Dermis microvascular lymphatic vessel endothelial cell (primary cell): ENCODE data around the gene PHACTR3. TPM values are rescaled to one million over a fixed set of nuclear protein-coding genes. Genes with fewer than 3 reads are reported as not detected.

Source experiments
- DNase-seq, 2 donors: peaks; one replicate each; pipeline versions ENCODE4 v3.0.0 to v3.0.0-alpha.2; 2010; ENCODE audit warnings: low read depth in 2 of 2
- total RNA-seq: library from RNA; depleted of rRNA; stranded (reverse); fragments of >200 nt; gene quantifications from 2 replicates; pipeline ENCODE4 v1.2.1, GENCODE V29; 2014

PHACTR3 gene
- total RNA-seq, 1 donor from 2014 or later: 2.4 TPM

DNA sequence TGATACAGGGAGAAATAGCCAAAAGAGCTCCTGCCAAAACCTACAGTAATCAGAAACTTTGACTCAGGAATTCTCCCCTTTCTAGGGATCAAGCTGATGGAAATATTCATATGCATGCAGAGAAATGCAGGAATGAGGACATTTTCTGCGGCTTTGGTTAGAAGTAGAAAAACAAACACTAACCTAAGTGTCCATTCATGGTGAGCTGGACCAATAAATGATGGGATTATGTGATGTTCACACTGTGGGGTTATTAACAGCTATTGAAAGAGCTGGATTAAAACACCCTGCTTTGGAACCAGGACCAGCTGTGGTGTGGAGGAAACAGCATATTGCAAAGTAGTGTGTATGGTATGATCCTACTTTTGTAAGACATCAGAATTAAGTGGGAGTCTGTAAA is 186.0 kb downstream of the PHACTR3 start:
- DNase-seq: no peak

DNA sequence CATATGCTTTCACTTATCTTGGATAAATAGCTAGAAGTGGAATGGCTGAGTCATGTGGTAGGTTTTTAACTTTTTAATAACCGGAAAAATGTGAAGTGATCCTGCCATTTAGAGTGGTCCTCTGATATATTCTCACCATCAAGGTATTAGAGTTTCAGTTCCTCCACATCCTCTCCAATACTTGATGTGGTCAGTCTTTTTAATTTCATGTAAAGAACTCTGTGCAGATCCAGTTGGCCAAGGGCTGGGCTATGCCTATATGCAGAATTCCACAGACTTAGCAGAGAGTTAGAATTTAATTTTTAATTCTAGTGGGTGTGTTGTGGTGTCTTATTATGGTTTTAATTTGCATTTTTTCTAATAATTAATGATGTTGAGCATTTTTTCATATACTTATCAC is 188.0 kb downstream of the PHACTR3 start:
- DNase-seq: no peak

DNA sequence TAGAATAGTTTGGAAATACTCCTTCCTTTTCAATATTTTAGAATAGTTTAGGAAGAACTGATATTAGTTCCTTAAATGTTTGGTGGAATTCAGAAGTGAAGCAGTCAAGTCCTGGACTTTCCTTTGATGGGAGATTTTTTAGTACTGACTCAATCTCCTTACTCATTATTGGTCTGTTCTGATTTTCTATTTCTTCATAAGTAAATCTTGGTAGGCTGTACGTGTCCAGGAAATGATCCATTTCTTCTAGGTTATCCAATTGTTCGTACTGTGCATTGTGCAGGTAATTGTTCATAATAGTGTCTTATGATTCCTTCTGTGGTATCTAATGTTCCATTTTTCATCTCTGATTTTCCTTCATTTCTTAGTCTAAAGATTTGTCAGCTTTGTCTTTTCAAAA is 190.2 kb downstream of the PHACTR3 start:
- no peak for DNase-seq

DNA sequence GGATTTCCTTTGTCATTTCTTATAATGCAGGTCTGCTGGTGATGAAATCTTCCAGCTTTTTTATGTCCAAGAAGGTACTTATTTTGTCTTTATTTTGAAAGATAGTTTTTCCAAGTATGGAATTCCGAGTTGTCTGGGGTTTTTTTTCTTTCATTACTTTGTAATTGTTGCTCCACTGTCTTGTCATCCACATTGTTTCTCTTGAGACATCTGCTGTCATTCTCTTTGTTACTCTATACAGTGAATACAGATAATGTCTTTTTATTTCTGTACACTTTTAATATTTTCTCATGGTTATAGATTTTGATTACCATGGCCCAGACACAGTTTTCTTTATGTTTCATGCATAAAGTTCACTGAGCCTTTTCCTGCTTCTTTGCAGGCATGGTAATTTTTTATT is 196.0 kb downstream of the PHACTR3 start:
- DNase-seq: no peak

DNA sequence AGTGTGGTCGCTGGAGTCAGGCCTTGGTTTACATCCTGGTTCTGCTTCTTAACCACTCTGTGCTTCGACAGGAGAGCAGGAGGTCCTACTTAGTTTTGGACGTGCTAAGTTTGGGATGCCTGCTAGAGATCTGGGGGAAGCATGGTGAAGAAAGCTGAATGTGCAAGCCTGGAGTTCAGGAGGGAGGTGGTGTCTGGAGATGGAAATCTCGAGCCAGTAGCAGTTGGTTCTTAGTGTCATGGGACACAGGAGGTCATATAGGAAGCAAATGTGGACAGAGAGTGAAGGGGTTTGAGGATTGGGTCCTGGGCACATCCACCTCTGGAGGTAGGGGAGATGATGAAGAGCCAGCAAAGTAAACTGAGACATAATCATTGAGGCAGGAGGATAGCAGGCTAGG is 197.7 kb downstream of the PHACTR3 start:
- DNase-seq: no peak

DNA sequence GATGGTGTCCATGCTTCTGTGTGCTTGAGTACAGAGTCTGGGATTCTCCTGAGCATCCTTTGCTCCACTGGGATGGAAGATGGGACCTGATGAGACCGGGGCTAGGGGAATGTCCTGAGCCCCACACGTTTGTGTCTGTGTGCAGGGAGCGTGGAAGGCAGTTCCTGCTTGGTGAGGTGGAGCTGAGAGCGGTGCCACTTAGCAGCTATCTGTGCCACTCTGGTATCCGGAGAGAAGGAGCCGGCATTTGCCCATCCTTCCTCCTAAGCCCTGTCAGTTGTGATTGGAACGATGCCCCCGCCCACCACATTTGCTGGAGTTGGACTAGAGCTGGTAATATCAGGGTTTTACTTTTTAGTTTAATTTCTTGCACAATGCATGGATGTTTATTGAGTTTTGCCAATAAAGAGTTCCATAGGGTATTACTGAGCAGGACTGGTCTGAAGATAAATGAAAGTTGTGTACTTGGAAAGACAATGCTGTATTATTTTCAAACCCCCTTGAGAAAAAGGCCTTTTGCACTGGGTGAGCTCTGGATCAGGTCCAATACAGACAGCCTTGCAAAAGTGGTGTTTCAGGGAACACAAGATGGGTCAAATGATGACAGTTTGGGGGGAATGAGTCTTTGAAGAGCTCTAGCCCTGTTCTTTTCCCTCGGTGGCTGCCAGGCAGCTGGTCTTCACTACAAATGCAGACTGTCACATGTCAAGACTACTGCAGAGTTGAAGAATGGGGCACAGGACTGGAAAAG is 198.3 kb downstream of the PHACTR3 start:
- no peak for DNase-seq

DNA sequence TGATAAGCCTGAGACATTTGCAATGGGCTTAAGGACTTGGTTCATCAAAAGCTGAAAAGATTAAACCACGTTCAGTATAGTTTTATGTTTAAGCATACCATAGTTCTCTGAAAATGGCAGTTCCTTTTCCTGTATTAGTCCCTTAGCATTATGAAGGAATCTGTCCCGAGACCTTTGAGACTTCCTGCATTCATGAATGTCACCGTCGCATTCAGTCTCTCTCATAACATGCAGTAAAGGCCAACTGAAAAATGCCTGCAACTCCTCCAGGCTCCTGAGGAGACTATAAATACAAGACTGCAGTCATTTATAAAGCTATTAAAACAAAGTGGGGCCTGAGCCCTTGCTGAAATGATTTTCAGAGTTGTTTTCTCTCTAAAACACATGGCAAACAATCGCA is 200.0 kb downstream of the PHACTR3 start:
- no peak for DNase-seq

DNA sequence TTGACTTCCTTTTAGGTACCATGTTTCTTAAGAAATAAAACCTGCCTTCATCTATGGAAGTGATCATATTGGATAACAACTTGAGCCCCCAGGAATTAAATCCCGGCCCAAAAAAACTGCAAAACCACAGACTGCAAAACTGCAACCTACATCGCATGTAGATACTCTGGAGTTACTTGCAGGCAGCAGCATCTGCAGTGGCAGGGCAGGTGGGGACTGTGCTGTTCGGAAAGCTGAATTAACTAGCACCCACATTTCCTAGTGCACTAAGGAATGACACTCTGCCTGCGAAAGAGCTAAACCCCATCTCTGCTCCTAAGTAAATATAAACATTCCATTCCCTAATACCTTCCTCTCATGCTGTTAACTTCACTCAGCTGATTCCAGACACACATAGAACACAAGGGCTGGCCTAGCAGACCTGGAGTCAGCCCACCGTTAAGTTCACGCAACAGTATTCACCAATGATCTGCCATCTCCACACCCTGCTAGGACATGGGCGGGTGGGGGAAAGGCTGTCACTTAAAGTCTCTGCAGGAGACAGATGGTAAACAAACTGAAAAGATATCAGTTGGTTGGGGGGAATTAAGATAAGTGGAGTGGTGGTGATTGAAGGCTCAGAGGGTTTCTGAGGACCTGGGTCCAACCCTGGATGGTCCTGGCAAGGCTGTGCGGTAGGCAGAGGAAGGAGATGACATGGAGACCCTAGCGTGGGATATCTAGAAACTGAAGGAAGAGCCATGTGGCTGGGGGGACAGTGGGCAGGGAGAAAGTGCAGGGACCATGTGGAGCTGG is 200.7 kb downstream of the PHACTR3 start:
- DNase-seq: no peak

DNA sequence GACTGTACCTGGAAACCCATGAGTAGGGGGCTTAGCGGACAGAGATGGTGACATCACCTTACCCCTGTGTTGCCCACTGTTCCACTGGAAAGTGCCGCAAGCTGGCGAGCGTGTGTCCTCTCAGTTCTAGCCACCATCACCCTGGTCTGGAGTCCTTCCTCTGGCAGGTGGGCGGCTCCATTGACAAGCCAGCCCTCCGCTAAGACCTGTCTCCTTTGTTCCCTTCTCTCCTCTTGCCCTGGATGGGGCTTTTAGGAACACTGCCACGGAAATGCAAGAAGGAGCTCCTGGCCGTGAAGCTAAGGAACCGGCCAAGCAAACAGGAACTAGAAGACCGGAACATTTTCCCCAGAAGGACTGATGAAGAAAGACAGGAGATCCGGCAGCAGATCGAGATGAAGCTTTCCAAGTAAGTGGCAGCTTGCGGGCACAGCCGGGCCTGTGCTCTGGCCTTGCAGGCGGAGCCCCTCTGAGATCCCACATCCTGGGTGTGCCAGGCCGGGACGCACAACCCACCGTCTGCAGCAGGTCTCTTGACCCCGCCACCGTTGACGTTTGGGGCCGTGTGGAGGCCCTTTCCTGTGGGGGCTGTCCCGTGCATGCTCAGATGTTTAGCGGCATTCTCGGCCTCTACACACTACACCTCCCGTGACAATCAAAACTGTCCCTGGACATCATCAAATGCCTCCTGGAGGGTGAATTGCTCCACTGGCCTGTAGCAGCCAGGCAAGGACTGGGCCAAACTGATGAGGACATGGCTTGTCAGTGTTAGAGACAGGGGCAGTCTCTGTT is 201.6 kb downstream of the PHACTR3 start:
- no peak for DNase-seq

DNA sequence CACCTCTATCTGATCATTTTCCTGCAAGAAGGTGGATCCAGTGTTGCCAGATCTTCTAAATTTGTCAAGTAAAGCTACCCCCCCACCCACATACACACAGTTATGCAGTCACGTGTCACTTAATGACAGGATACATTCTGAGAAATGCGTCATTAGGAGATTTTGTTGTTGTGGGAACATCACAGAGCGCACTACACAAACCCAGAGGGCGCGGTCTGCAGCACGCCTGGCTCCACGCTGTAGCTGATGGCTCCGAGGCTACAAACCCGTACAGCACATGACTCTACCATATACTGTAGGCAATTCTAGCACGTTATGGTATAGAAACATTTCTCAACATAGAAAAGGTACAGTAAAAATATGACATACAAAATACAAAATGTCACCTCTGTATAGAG is 202.2 kb downstream of the PHACTR3 start:
- no peak for DNase-seq

DNA sequence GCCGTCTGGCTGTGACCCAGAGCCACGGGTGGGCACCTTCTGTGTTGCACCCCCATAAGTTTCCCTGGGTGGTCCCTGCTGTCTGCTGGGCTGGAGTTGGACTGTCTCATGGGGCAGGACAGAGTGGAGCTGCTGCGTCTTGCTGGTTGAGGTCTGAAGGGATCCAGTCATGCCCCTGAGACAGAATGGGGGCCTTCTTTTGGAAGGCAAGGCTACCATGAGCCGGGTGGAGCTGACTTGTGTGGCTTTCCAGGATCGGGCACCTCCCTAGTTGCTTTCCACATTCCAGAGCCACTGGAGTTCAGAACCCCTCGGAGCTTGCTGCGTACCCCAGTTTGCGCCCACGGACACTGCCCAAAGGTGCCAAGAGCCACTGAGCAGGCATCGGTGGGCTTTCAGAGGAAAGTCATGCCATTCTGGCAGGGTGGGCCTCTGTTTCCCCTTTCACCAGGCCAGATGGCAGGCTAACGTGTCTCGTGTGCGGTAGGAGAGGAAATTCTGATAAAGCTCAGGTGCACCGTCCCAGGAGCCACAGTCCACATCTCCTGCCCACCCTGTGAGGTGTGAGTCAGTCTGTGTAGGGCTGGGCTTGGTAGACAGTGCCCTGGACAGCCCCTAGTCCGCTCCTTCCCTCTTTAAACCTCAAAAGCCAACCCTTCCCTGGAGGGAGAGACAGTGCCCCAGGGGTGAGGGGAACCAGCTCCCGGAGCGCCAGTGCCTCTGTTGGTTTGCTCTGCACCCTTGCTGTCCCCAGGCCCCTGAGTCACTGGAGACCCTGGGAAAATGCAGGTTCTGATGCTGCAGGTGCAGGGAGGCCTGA is 203.8 kb downstream of the PHACTR3 start:
- no peak for DNase-seq

DNA sequence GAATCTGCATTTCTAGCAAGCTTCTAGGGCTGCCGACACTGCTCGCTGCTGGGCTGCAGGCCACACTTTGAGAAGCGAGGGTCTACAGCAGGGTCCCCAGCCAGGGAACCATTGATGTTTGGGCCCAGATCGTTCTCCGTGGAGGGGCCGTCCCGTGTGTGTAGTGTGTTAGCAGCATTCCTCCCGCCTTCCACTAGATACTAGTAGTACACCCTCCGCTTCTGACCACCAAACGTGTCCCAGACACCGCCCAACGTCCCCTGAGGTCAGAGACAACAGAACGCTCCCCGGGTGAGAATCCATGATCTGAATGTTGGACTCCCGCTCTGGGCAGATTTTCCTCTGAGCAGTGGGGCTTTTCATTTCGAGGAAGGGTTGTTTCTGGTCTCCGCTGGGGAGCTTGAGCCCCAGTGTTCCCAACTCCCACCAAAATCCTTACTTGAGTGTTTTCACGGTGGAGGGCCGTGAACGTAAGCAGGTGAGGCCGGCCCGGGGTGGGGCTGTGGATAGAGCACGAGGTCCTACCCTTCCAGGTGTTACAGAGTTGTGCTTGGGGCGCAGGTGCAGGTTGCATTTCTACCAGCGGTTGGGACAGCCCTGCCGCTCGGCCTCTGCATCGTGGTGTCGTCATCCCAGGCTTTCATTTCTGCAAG is 204.5 kb downstream of the PHACTR3 start:
- DNase-seq: no peak

DNA sequence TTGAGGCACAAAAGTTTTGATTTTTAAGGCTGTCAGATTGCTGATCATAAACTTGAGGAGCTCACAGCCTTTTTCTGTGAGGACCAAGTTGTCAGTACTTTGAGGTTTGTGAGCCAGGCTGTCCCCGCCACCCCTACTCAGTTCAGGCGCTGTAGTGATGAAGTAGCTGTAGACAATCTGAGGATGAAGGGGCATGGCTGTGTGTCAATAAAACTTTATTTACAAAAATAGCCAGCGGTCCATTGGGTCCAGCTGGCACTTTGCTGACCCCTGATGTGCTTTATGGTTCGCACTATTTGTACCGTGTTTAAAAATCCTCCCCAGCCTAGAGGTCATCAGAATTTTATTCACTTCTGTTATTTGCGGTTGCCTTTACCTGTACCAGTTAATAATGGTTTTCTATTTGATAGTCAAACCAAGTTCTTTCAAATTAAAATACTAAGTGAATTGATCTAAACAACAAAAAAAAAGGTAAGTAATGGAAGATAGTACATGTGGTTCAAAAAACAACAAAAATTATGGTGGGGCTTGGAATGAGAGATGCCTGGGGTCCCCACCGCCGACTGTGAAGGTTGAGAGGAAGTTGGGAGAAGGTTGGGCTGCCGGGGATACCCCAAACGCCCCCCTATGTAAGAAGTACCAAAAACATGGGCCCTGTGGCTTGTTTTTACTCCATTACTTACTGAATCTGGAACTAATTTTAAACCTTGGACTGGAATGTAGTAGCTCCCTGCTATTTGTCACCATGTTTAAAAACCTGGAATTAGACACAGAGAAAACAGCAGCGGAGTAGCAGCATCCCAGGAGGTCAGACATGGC is 205.5 kb downstream of the PHACTR3 start:
- no peak for DNase-seq

DNA sequence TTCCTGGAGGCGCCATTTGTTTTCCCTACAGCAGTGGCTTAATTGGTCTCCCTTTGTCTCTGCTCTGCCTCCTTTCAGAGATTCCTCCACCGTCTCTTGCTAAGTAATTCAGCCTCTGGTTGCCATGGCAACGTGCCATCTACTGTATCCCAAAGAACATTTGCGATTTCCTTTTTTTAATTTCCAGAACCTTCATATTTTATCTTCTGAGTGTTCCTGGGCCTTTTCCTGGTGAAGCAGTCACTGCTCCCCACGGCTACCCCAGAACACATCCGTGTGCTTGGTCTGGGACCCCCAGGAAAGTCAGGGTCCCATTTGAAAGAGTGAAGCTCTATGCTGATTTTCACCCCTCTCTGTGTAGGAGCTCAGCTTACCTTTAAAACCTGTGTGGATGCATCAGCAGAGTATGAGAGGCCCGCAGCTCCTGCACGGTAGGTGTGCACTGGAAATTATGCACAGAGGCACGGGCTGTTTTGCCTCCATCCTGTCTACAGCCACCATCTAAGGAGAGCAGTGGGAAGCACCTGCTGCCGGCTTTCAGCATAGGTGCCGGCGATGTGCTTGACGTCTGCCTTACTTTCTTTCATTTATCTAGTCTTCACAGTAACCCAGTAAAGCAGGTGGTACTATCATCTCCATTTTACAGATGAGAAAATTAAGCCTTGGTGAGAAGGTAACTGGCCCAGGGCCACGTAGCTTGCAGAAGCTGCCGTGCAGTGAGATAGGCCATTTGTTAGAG is 206.3 kb downstream of the PHACTR3 start:
- no peak for DNase-seq

DNA sequence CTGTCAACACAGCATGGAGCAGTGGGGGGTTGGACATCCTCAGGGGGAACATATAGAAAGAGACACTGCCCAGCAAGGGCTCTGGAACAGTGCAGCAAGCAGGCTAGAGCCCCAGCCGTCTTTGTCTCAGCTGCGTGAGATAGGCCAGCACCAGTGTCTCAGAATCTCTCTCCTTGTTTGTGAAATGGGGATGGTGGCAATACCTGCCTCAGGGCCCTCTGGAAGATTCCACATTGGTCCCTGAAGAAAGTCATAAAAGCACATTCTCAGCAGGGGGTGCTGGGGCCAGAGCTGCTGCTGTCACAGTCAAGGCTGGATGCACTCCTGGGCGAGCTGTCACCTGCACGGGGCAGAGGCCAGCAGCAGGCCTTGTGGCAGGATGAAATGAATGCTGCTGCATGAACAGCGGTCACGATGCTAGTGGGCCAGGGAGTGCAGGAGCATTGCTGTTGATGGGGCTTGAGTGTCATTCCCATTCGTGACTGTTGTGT is 207.4 kb downstream of the PHACTR3 start:
- no peak for DNase-seq

DNA sequence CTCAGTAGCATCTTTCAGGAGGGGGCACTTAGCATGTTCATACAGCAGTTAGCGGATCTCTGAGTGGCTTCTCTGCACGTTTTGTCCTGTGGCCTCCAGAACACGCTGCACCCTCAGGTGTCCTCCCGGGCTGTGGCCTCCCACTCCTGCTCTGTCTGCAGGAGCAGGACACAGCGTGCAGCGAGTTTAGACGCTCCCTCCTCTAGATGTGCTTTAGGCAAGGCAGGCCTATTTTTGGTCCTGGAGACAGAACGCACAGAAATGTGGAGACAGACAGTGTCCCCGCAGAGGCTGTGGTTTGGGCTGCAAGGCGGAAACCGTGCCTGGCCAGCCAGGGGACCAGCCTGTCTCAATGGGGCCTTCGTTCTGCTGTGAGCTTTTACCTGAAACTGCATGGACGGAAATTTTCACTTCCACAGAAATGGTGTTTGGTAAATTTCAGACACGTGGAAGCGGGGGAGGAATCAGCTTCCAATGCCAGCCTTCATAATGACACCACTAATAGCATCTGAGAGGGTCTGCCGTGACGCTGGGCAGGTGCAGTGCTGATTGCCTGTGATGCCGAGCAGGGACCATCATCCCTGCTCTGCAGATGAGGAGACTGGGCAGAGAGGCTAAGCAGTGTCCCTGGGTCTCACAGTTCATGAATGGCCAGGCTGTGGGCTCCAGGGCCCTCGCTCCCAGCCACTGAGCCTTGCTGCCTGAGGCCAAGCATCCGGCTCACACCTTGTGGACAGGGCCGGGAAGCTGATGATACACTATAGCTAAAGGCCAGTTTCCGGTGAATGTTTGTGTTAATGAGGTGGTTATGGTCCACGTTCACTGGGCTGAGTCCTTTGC is 208.2 kb downstream of the PHACTR3 start:
- no peak for DNase-seq

DNA sequence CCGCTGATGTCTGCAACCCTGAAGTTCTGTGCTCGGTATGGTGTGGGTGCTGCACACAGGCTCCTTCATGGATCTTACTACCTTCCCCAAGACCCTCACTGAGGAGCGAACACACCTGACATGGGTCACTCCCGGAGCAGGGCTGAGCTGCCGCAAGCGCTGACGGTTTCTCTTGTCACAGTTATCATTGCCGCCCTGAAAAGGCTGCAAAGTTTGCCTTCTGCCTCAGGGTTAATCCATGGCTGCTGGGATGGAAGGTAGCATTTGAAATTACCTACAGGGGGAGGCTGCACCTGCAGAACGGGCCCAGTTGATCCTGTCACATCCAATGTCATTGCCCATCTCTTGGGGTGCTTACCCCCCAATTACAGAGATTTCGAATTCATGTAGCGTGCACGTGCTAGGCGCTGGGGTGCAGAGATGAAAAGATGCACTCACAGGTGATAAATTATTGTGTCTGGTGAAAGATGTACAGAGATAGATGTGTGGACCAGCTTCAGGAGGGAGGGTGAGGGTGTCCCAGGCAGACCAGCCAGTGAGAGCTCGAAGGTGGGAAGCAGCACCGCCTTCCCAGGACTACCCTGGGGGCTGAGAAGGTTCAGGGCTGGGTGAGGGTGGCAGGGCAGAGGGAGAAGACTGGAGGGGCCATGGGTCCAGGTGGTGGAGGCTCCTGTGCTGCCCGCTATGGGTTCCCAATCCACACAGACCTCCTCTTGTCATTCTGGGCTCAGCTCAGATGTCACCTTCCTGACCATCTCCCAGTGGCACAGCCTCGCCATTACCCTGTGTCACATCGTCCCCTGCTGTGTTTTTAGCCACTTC is 209.0 kb downstream of the PHACTR3 start:
- DNase-seq: no peak
